Activated CD4-positive, alpha-beta memory T cell treated with anti-CD3 and anti-CD28 coated beads, Interleukin-2, amount 10 ng/mL, durations not matched to agents 7 days and 5 days (primary cell): ENCODE measurements around the gene CPAMD8. TPM values are rescaled to one million over a fixed set of nuclear protein-coding genes. Genes with fewer than 3 reads are reported as not detected.
"Not testable (repeated sequence)": the region's sequence is repeated elsewhere in the genome, so short reads cannot be mapped to it uniquely, and the experiment has no call there.

Experiments used
- CTCF ChIA-PET: fragments of 350-600 bp; sonication (Branson Sonifier 250); formaldehyde crosslinking; loops from one replicate; lab custom pipeline; 2021; ENCODE audit warnings: antibody characterized with exemption, inconsistent platforms; lab: Charles Lee
- POLR2A ChIA-PET: fragments of 350-600 bp; sonication (Branson Sonifier 250); formaldehyde crosslinking; loops from one replicate; lab custom pipeline; 2021; ENCODE audit warnings: antibody characterized with exemption; lab: Charles Lee
- DNase-seq: peaks from one replicate; pipeline ENCODE4 v3.0.0-alpha.2; 2020
- H3K27ac Mint-ChIP-seq: one replicate; pipeline ENCODE4 v1.8.0; 2021; ENCODE audit warnings: mild to moderate bottlenecking, mixed read lengths
- H3K27me3 Mint-ChIP-seq: one replicate; pipeline ENCODE4 v1.8.0; 2021; ENCODE audit warnings: mixed read lengths
- H3K36me3 Mint-ChIP-seq: one replicate; pipeline ENCODE4 v1.8.0; 2021; ENCODE audit warnings: low read depth, mixed read lengths
- H3K4me1 Mint-ChIP-seq: one replicate; pipeline ENCODE4 v1.8.0; 2021; ENCODE audit warnings: mixed read lengths
- H3K4me3 Mint-ChIP-seq: one replicate; pipeline ENCODE4 v1.8.0; 2021; ENCODE audit warnings: mild to moderate bottlenecking, mixed read lengths
- H3K9me3 Mint-ChIP-seq: one replicate; pipeline ENCODE4 v1.8.0; 2021; ENCODE audit warnings: mixed read lengths
- total RNA-seq, 2 experiments: library from RNA; stranded (reverse); gene quantifications; one replicate each; pipeline ENCODE4 v1.2.3, GENCODE V29; 2021

CPAMD8 gene
- total RNA-seq, 2 experiments from 2014 or later: 1.2 to 1.4 TPM

DNA sequence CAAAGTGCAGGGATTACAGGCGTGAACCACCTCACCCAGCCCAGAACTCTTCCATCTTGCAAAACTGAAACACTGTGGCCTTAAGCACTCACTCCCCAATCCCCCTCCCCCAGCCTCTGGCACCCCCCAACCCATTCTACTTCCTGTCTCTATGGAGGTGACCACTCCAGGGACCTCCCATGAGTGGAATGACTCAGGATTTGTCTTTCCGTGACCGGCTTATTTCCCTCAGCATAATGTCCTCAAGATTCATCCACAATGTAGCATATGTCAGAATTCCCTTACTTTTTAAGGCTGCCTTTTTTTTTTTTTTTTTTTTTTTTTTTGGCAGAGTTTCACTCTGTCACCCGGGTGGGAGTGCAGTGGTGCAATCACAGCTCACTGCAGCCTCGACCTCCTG lies 141.4 kb downstream of the CPAMD8 start:
- CTCF ChIA-PET: interaction anchor here (0.6 kb wide), 1 partner anchor 1558 kb away, joined by 3 read pairs; no protein-coding TSS in a partner anchor

DNA sequence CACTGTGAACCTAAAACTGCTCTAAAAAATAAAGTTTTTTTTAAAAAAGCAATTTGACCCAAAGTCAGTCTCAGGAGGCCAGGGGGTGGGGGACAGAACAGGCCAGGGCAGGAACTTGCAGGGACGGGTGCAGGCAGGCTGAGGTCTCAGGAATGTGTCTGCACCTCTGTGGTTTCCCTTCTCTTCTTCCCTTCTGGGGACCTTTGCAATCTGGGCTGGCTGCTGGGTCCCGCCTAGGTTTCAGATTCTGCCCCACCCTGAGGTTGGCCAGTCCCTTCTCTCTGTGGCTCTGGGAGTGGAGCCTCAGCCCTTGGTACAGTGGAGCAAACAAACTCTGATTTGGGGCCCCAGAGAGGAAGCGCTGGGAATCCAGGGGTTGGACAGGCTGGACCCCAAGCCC lies 143.1 kb downstream of the CPAMD8 start:
- Mint-ChIP-seq H3K27ac (no peak overlapping the region), H3K4me1 (peaks cover 27% of the 10 kb centered on the region), H3K27me3 (no peaks in the 10 kb centered on the region), H3K4me3 (no peak overlapping the region), H3K9me3 (peaks cover 19% of the 10 kb centered on the region), H3K36me3 (peaks cover 39% of the 10 kb centered on the region)
- CTCF ChIA-PET: no interaction called here
- POLR2A ChIA-PET: no interaction called here
- no peak for DNase-seq

More for the DNA sequence above, 141.4 kb downstream of the CPAMD8 start:
- H3K4me1 Mint-ChIP-seq: peaks cover 35% of the 10 kb centered on the region
- no peak for DNase-seq
- H3K27ac Mint-ChIP-seq: no peak overlapping the region
- no peaks in the 10 kb centered on the region for H3K27me3 Mint-ChIP-seq
- POLR2A ChIA-PET: no interaction called here
- H3K4me3 Mint-ChIP-seq: no peak overlapping the region
- H3K36me3 Mint-ChIP-seq: peaks cover 26% of the 10 kb centered on the region
- H3K9me3 Mint-ChIP-seq: peaks cover 16% of the 10 kb centered on the region

DNA sequence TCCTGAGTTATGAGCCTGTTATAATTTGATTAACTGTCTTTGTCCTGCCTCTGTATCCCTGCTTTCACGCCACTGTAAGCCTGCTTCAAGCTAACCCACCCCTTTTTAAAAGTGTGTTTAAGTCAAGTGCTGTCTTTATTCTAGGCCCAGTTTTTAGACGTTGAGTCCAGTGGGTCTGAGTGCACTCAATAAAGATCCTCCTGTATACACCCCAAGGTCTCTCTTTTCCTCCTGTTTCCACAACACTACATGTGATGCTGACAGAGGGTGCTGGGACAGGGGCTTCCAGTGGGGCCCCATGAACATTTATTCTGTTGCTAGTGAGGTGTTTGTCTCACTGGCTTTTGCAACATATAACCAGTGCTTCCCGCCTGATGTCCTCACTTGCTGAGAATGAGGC lies 144.5 kb downstream of the CPAMD8 start:
- Mint-ChIP-seq H3K4me1 (peaks cover 21% of the 10 kb centered on the region), H3K9me3 (peaks cover 19% of the 10 kb centered on the region), H3K27ac (no peak overlapping the region), H3K36me3 (peaks cover 46% of the 10 kb centered on the region), H3K27me3 (no peaks in the 10 kb centered on the region), H3K4me3 (no peak overlapping the region)
- DNase-seq: no peak
- CTCF ChIA-PET: no interaction called here
- POLR2A ChIA-PET: no interaction called here

- Mint-ChIP-seq H3K4me1 (peaks cover 26% of the 10 kb centered on the region), H3K27ac (no peak overlapping the region), H3K9me3 (peaks cover 19% of the 10 kb centered on the region), H3K4me3 (no peak overlapping the region), H3K36me3 (peaks cover 54% of the 10 kb centered on the region), H3K27me3 (no peaks in the 10 kb centered on the region)
- POLR2A ChIA-PET: no interaction called here
- CTCF ChIA-PET: no interaction called here
- no peak for DNase-seq
Measured at GRCh38 chr19:16880884-16881554, 145.6 kb downstream of the CPAMD8 start.

GRCh38 chr19:16878181-16878965 lies 148.2 kb downstream of the CPAMD8 start:
- Mint-ChIP-seq H3K36me3 (peaks cover 70% of the 10 kb centered on the region), H3K4me1 (peaks cover 29% of the 10 kb centered on the region), H3K27ac (no peak overlapping the region), H3K4me3 (no peak overlapping the region), H3K9me3 (peaks cover 27% of the 10 kb centered on the region), H3K27me3 (no peaks in the 10 kb centered on the region)
- ChIA-PET POLR2A (no interaction called here), CTCF (no interaction called here)
- no peak for DNase-seq

GRCh38 chr19:16877581-16877980 lies 149.0 kb downstream of the CPAMD8 start:
- POLR2A ChIA-PET: no interaction called here
- no peak overlapping the region for H3K4me3 Mint-ChIP-seq
- CTCF ChIA-PET: no interaction called here
- peaks cover 70% of the 10 kb centered on the region for H3K36me3 Mint-ChIP-seq
- peaks cover 23% of the 10 kb centered on the region for H3K9me3 Mint-ChIP-seq
- H3K4me1 Mint-ChIP-seq: peaks cover 24% of the 10 kb centered on the region
- H3K27me3 Mint-ChIP-seq: no peaks in the 10 kb centered on the region
- no peak for DNase-seq
- no peak overlapping the region for H3K27ac Mint-ChIP-seq

GRCh38 chr19:16876904-16877361 lies 149.7 kb downstream of the CPAMD8 start:
- H3K4me3 Mint-ChIP-seq: no peak overlapping the region
- H3K27me3 Mint-ChIP-seq: no peaks in the 10 kb centered on the region
- no peak for DNase-seq
- H3K4me1 Mint-ChIP-seq: peaks cover 21% of the 10 kb centered on the region
- CTCF ChIA-PET: interaction anchor here (0.6 kb wide), 1 partner anchor 105 kb away, joined by 3 read pairs; no protein-coding TSS in a partner anchor
- H3K9me3 Mint-ChIP-seq: peaks cover 17% of the 10 kb centered on the region
- H3K36me3 Mint-ChIP-seq: peaks cover 68% of the 10 kb centered on the region
- POLR2A ChIA-PET: no interaction called here
- no peak overlapping the region for H3K27ac Mint-ChIP-seq

GRCh38 chr19:16875584-16876555 lies 150.7 kb downstream of the CPAMD8 start:
- ChIA-PET CTCF (interaction anchor here (0.6 kb wide), 1 partner anchor 104 kb away, joined by 3 read pairs; no protein-coding TSS in a partner anchor), POLR2A (no interaction called here)
- no peak for DNase-seq
- Mint-ChIP-seq H3K36me3 (peaks cover 66% of the 10 kb centered on the region), H3K27ac (no peak overlapping the region), H3K4me1 (peaks cover 21% of the 10 kb centered on the region), H3K27me3 (no peaks in the 10 kb centered on the region), H3K9me3 (peaks cover 14% of the 10 kb centered on the region), H3K4me3 (no peak overlapping the region)

- POLR2A ChIA-PET, H3K27me3 Mint-ChIP-seq, H3K4me3 Mint-ChIP-seq, DNase-seq, CTCF ChIA-PET, H3K9me3 Mint-ChIP-seq, H3K27ac Mint-ChIP-seq: not testable (repeated sequence)
- peaks cover 21% of the 10 kb centered on the region for H3K4me1 Mint-ChIP-seq
- H3K36me3 Mint-ChIP-seq: peaks cover 56% of the 10 kb centered on the region
Measured at GRCh38 chr19:16874978-16875299, 151.7 kb downstream of the CPAMD8 start.

- ChIA-PET POLR2A (no interaction called here), CTCF (no interaction called here)
- Mint-ChIP-seq H3K4me1 (peaks cover 21% of the 10 kb centered on the region), H3K27me3 (no peaks in the 10 kb centered on the region), H3K9me3 (peaks cover 8% of the 10 kb centered on the region), H3K4me3 (no peak overlapping the region), H3K36me3 (peaks cover 54% of the 10 kb centered on the region), H3K27ac (peak overlapping the region; percentile 4)
- no peak for DNase-seq
Measured at GRCh38 chr19:16874250-16874977, 152.2 kb downstream of the CPAMD8 start.

GRCh38 chr19:16873594-16873993 lies 153.0 kb downstream of the CPAMD8 start:
- H3K36me3 Mint-ChIP-seq: peaks cover 46% of the 10 kb centered on the region
- CTCF ChIA-PET: no interaction called here
- H3K27me3 Mint-ChIP-seq: no peaks in the 10 kb centered on the region

GRCh38 chr19:16872728-16873127 lies 153.9 kb downstream of the CPAMD8 start:
- ChIA-PET CTCF (interaction anchor here (0.6 kb wide), 1 partner anchor 140 kb away, joined by 3 read pairs; no protein-coding TSS in a partner anchor), POLR2A (no interaction called here)
- H3K4me1 Mint-ChIP-seq: peaks cover 21% of the 10 kb centered on the region
- no peaks in the 10 kb centered on the region for H3K27me3 Mint-ChIP-seq
- H3K27ac Mint-ChIP-seq: no peak overlapping the region
- H3K36me3 Mint-ChIP-seq: peaks cover 45% of the 10 kb centered on the region
- H3K9me3 Mint-ChIP-seq: peaks cover 8% of the 10 kb centered on the region
- DNase-seq: no peak
- H3K4me3 Mint-ChIP-seq: no peak overlapping the region

More at GRCh38 chr19:16873594-16873993, 153.0 kb downstream of the CPAMD8 start:
- DNase-seq: no peak
- Mint-ChIP-seq H3K4me3 (no peak overlapping the region), H3K4me1 (peaks cover 21% of the 10 kb centered on the region), H3K27ac (no peak overlapping the region), H3K9me3 (peaks cover 8% of the 10 kb centered on the region)
- POLR2A ChIA-PET: no interaction called here
